K562 (cell line): ENCODE results near the gene CIB2. TPM values are rescaled to one million over a fixed set of nuclear protein-coding genes. Genes with fewer than 3 reads are reported as not detected.

Experiments
- ATAC-seq: fragments of 200-7000 bp; cut with Tn5 transposase; 3 replicates; pipeline ENCODE4 v1.9.1; 2020; ENCODE audit warnings: moderate library complexity
- BruUV-seq: library from RNA; stranded (reverse); fragments of 400-500 nt; replicated peaks from 2 replicates; lab custom pipeline; 2021; lab: Mats Ljungman, UMichigan
- CTCF ChIA-PET: fragments of 300-600 bp; formaldehyde crosslinking; extraction: SDS; loops from one replicate; lab custom pipeline; 2021; ENCODE audit warnings: low intra/inter-chr PET ratio; lab: Yijun Ruan, JAX
- POLR2A ChIA-PET: fragments of 300-600, 350-650 bp; sonication (Branson Sonifier 250); formaldehyde crosslinking; extraction: SDS; loops from one replicate; lab custom pipeline; 2021; ENCODE audit warnings: antibody characterized with exemption, inconsistent platforms; lab: Yijun Ruan, JAX
- DNase-seq, 4 experiments: peaks; one replicate each; pipeline versions ENCODE4 v3.0.0 to v3.0.0-alpha.2; 2011 to 2018; ENCODE audit warnings: low spot score in 3 of 4, mixed read lengths in 3 of 4; ENCODE audit errors: extremely low read depth in 1 of 4
- FAIRE-seq: peaks from 2 replicates; lab custom pipeline; 2011; peaks lifted over from hg19 to GRCh38; lab: Jason Lieb, UNC
- H2AFZ ChIP-seq: 2 replicates; pipeline ENCODE4 v1.6.0; 2011; ENCODE audit warnings: low read depth, low read length, control low read depth, inconsistent platforms
- H3K27ac ChIP-seq: fragments of 200-600 bp; 3 replicates; pipeline ENCODE4 v1.8.0; 2011; ENCODE audit warnings: low read depth, mild to moderate bottlenecking, control low read depth, inconsistent platforms, low read length, moderate library complexity, mixed read lengths; ENCODE audit errors: extremely low read depth
- H3K27me3 ChIP-seq, 2 experiments: fragments of 300-600 bp in 1 of 2; 2 replicates in 1 of 2; 3 replicates in 1 of 2; pipeline versions ENCODE4 v1.6.0 to v1.8.0; 2011; ENCODE audit warnings: inconsistent platforms in 2 of 2, low read length in 2 of 2, mild to moderate bottlenecking in 1 of 2, mixed read lengths in 1 of 2, moderate library complexity in 1 of 2; ENCODE audit not compliant: control insufficient read depth in 2 of 2, insufficient read depth in 2 of 2
- H3K36me3 ChIP-seq: fragments of 300-600 bp; 3 replicates; pipeline ENCODE4 v1.8.0; 2011; ENCODE audit warnings: mild to moderate bottlenecking, low read length, inconsistent platforms; ENCODE audit not compliant: control insufficient read depth, insufficient read depth
- H3K4me1 ChIP-seq, 2 experiments: fragments of 200-600 bp in 1 of 2; replicated peaks in 1 of 2; 2 replicates in 1 of 2; 3 replicates in 1 of 2; pipeline versions ENCODE4 v1.5.1 to v1.8.0; 2011; ENCODE audit warnings: inconsistent platforms in 2 of 2, low read length in 2 of 2, mild to moderate bottlenecking in 1 of 2, mixed read lengths in 1 of 2, moderate library complexity in 1 of 2; ENCODE audit not compliant: control insufficient read depth in 2 of 2, insufficient read depth in 2 of 2
- H3K4me2 ChIP-seq: 2 replicates; pipeline ENCODE4 v1.6.1; 2011; ENCODE audit warnings: low read length, control low read depth, inconsistent platforms, mixed read lengths; ENCODE audit not compliant: insufficient read depth
- H3K4me3 ChIP-seq: fragments of 200-600 bp; sonication (generic), shearing (Covaris generic); 2 replicates; pipeline ENCODE4 v1.5.1; 2016; ENCODE audit warnings: control low read depth, inconsistent platforms
- H3K79me2 ChIP-seq: fragments of 200-600 bp; 3 replicates; pipeline ENCODE4 v1.8.0; 2011; ENCODE audit warnings: low read length, inconsistent platforms; ENCODE audit not compliant: control insufficient read depth, insufficient read depth
- H3K9ac ChIP-seq, 2 experiments: 2 replicates each; pipeline versions ENCODE4 v1.6.0 to v1.6.1; 2011; ENCODE audit warnings: low read depth in 2 of 2, low read length in 2 of 2, control low read depth in 1 of 2, inconsistent platforms in 1 of 2, mild to moderate bottlenecking in 1 of 2, mixed read lengths in 1 of 2; ENCODE audit not compliant: insufficient read depth in 1 of 2
- H3K9me1 ChIP-seq: one replicate; pipeline ENCODE4 v1.6.0; 2011; ENCODE audit warnings: inconsistent platforms, mild to moderate bottlenecking, low read length, moderate library complexity; ENCODE audit not compliant: control insufficient read depth, insufficient read depth
- H3K9me3 ChIP-seq: replicated peaks from 2 replicates; pipeline ENCODE4 v1.5.1; 2011; ENCODE audit warnings: low read depth, low read length, inconsistent platforms; ENCODE audit not compliant: control insufficient read depth, insufficient read depth
- H4K20me1 ChIP-seq: replicated peaks from 2 replicates; pipeline ENCODE4 v1.6.1; 2011; ENCODE audit warnings: low read length, inconsistent platforms, mixed read lengths; ENCODE audit not compliant: control insufficient read depth, insufficient read depth
- BRD9 ChIP-seq: fragments of 450-650 bp; IDR thresholded peaks from 2 replicates; pipeline ENCODE4 v1.6.1; 2018; ENCODE audit warnings: low read depth; ENCODE audit not compliant: partially characterized antibody
- C11orf30 ChIP-seq: fragments of 450-650 bp; IDR thresholded peaks from 2 replicates; pipeline ENCODE4 v1.6.1; 2016; ENCODE audit warnings: low read depth, mild to moderate bottlenecking
- CBX3 ChIP-seq, 2 experiments: IDR thresholded peaks; 1 replicate in 1 of 2; 2 replicates in 1 of 2; pipeline ENCODE4 v1.6.1; 2012; ENCODE audit warnings: inconsistent platforms in 2 of 2, low read length in 2 of 2, borderline replicate concordance in 1 of 2, control low read depth in 1 of 2
- CGGBP1 ChIP-seq: fragments of 250-450 bp; sonication (Bioruptor Pico); IDR thresholded peaks from 2 replicates; pipeline ENCODE4 v1.9.0; 2021; ENCODE audit warnings: mild to moderate bottlenecking
- ESRRB ChIP-seq: fragments of 250-450 bp; sonication (Bioruptor Pico); IDR thresholded peaks from 2 replicates; pipeline ENCODE4 v1.5.0; 2020; ENCODE audit warnings: mild to moderate bottlenecking, moderate library complexity, borderline replicate concordance
- IFI16 ChIP-seq: fragments of 250-450 bp; sonication (Bioruptor Pico); IDR thresholded peaks from 2 replicates; pipeline ENCODE4 v2.1.2; 2022; ENCODE audit warnings: mild to moderate bottlenecking, inconsistent platforms
- KDM4B ChIP-seq, 2 experiments: fragments of 450-650 bp in 1 of 2; sonication (generic) in 1 of 2; IDR thresholded peaks; 2 replicates each; pipeline ENCODE4 v1.6.1; 2016 to 2017; ENCODE audit warnings: borderline replicate concordance in 2 of 2, antibody characterized with exemption in 1 of 2, low read depth in 1 of 2, mild to moderate bottlenecking in 1 of 2
- NCOA6 ChIP-seq: fragments of 450-650 bp; IDR thresholded peaks from 2 replicates; pipeline ENCODE4 v1.6.1; 2017; ENCODE audit warnings: mild to moderate bottlenecking
- NFE2L1 ChIP-seq: fragments of 450-650 bp; IDR thresholded peaks from 2 replicates; pipeline ENCODE4 v1.6.1; 2016; ENCODE audit warnings: missing genetic modification characterization, low read depth, mild to moderate bottlenecking, missing compliant biosample characterization, moderate library complexity, borderline replicate concordance
- POLR2G ChIP-seq: fragments of 200-400 bp; formaldehyde crosslinking; IDR thresholded peaks from 2 replicates; pipeline ENCODE4 v1.6.1; 2017; ENCODE audit warnings: low read depth, mild to moderate bottlenecking, antibody characterized with exemption, low read length, moderate library complexity
- PTBP1 ChIP-seq: fragments of 200-400 bp; formaldehyde crosslinking; IDR thresholded peaks from 2 replicates; pipeline ENCODE4 v1.6.1; 2017; ENCODE audit warnings: low read depth, low read length
- RUNX1 ChIP-seq: sonication (generic); IDR thresholded peaks from 2 replicates; pipeline ENCODE4 v1.6.1; 2016; ENCODE audit warnings: antibody characterized with exemption, low read depth
- SMAD2 ChIP-seq: fragments of 150-350 bp; IDR thresholded peaks from 2 replicates; pipeline ENCODE4 v1.6.1; 2014; ENCODE audit warnings: low read depth, mild to moderate bottlenecking, low read length
- TBP ChIP-seq: optimal IDR thresholded peaks from 2 replicates; pipeline ENCODE3; 2011; ENCODE audit warnings: low read depth, low read length, improper control_type of control experiment
- ZBTB34 ChIP-seq: fragments of 250-450 bp; sonication (Bioruptor Pico); IDR thresholded peaks from 2 replicates; pipeline ENCODE4 v1.8.0; 2021; ENCODE audit warnings: mild to moderate bottlenecking, moderate library complexity
- ZNF717 ChIP-seq: fragments of 250-450 bp; sonication (Bioruptor Pico); IDR thresholded peaks from 2 replicates; pipeline ENCODE4 v1.5.0; 2021
- WGBS: fragments of 100-300 bp; shearing (Covaris generic); methylation state at CpG from one replicate; pipeline ENCODE4 v1.1.6; 2016; ENCODE audit warnings: low coverage, mixed read lengths; ENCODE audit not compliant: insufficient coverage; ENCODE audit errors: missing lambda C conversion rate; 5-methylcytosine and 5-hydroxymethylcytosine counted together
- in situ Hi-C: fragments of 300-500 bp; cut with MboI; formaldehyde crosslinking; loops from 4 replicates; pipeline ENCODE4 v1.15.0; 2018; ENCODE audit warnings: inconsistent platforms, mixed read lengths
- intact Hi-C: fragments of 100-400 bp; cut with micrococcal nuclease; formaldehyde crosslinking; loops from 2 replicates; pipeline ENCODE4 v1.14.2; 2022
- polyA plus RNA-seq, 8 experiments: library from polyadenylated mRNA; depleted of rRNA in 4 of 8; stranded (reverse) in 5 of 8; unstranded in 3 of 8; fragments of >200 nt; fragmentation: Nextera tagmentation in 2 of 8; fragmentation: Illumina TruSeq in 1 of 8; extraction: Ambion mirVana in 2 of 8; extraction: Trizol in 1 of 8; gene quantifications; 2 replicates each; pipeline versions ENCODE4 v1.2.1 to v1.2.3, GENCODE V29; 2011 to 2014; ENCODE audit warnings: inconsistent platforms in 1 of 8, missing spikeins in 1 of 8
- total RNA-seq, 7 experiments: library from RNA; depleted of rRNA in 6 of 7; stranded (reverse); fragments of >200 nt in 6 of 7; fragmentation: Illumina TruSeq in 2 of 7; extraction: Trizol in 2 of 7; gene quantifications; 2 replicates each; pipeline versions ENCODE4 v1.2.1 to v1.2.3, GENCODE V29; 2011 to 2021; ENCODE audit warnings: low replicate concordance in 1 of 7

The CIB2 gene
- total and polyA plus RNA-seq, 9 of the 15 experiments (the other 6 are each of a cell fraction or from before 2014, with no cell fraction given), result 1.5 to 37.4 (median 19.4) TPM

GRCh38 chr15:78155355-78155939 lies 24.2 kb upstream of the CIB2 start:
- POLR2A ChIA-PET, result interaction anchor here (1.1 to 1.2 kb wide), 2 partner anchors 8 to 17 kb away, joined by 3 to 5 read pairs; no protein-coding TSS in a partner anchor
- no peak overlapping the region for H3K9ac ChIP-seq
- H3K79me2 ChIP-seq, result peaks cover 25% of the 10 kb centered on the region
- H4K20me1 ChIP-seq, result no peaks in the 10 kb centered on the region; the same call in 1 of the 2 replicates
- H3K36me3 ChIP-seq, result peaks cover 59% of the 10 kb centered on the region; the same call in 1 of the 3 replicates
- no TSS peak for BruUV-seq
- no peak for FAIRE-seq
- H3K27ac ChIP-seq, result no peak overlapping the region
- 96% methylated on average over 4 of the region's 4 CpGs for WGBS
- no peaks in the 10 kb centered on the region for H3K9me1 ChIP-seq
- in situ Hi-C loops, result no loop called here
- DNase-seq, result no peak
- TF ChIP-seq NCOA6 (no peak), SMAD2 (no peak), NFE2L1 (no peak), BRD9 (no peak), IFI16 (no peak), PTBP1 (no peak), ESRRB (CRISPR knock-in tag) (no peak), POLR2G (no peak), KDM4B (IDR thresholded peaks at IDR 0.05; ENCODE audit: borderline replicate concordance in 2 of 2, low read depth in 1 of 2) (no peak), ZBTB34 (CRISPR knock-in tag) (no peak), ZNF717 (CRISPR knock-in tag) (no peak), TBP (no peak), CBX3 (IDR thresholded peaks at IDR 0.05; ENCODE audit: borderline replicate concordance in 1 of 2, low read length in 2 of 2) (no peak), CGGBP1 (CRISPR knock-in tag) (no peak), C11orf30 (no peak), RUNX1 (no peak)
- no peak for ATAC-seq
- no peak overlapping the region for H2AFZ ChIP-seq
- H3K4me1 ChIP-seq, result no peaks in the 10 kb centered on the region; a peak in 1 of 5 replicates
- CTCF ChIA-PET, result no interaction called here
- H3K27me3 ChIP-seq, result no peaks in the 10 kb centered on the region
- intact Hi-C loops, result no loop called here
- H3K4me2 ChIP-seq, result no peak overlapping the region
- no peaks in the 10 kb centered on the region for H3K9me3 ChIP-seq
- H3K4me3 ChIP-seq, result no peak overlapping the region
